PC-9 (cell line): ENCODE measurements around the gene PRKAG2.

Experiments
- CTCF ChIP-seq: fragments of 200-600 bp; sonication (generic); conservative IDR thresholded peaks from 2 replicates; pipeline ENCODE4 v1.6.1; 2017; ENCODE audit warnings: mixed run types, antibody characterized with exemption, mild to moderate bottlenecking, moderate library complexity
- EZH2 ChIP-seq: fragments of 200-600 bp; sonication (generic); IDR thresholded peaks from 2 replicates; pipeline ENCODE4 v1.8.0; 2017; ENCODE audit warnings: antibody characterized with exemption, low read depth

- TF ChIP-seq CTCF (no peak), EZH2 (no peak)
Observed at GRCh38 chr7:151901828-151902227, 24.9 kb upstream of the PRKAG2 start.
